Measurements from ENCODE around the gene ASTN2. TPM values are rescaled to one million over a fixed set of nuclear protein-coding genes. Genes with fewer than 3 reads are reported as not detected.

ASTN2 gene
- total and polyA plus RNA-seq, 2 experiments from 2014 or later: 7.0 to 24.6 TPM

DNA sequence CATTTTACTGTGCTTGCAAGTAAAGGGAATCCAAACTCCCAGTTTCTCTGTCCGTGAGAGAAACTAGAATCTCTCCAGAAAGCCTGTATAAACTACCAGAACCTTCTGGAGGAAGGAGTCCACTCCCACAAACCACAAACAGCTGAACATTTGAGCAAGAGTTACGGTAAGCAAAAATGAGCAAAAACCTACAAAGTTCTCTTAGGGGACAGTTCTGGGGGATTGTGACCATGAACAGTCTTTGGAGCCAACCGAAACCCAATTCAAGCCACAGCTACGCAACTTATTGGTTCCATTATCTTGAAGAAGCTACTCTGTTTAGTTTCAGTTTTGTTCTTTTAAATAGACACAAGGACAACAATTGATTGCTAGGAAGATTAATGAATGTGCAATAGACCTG lies 330.6 kb downstream of the ASTN2 start (continued):
- no peak for TF ChIP-seq CTCF (conservative IDR thresholded peaks at IDR 0.05; ENCODE audit: low read depth in 2 of 2)
- no peak for TF ChIP-seq ZNF331 (CRISPR knock-in tag; IDR thresholded peaks at IDR 0.05; ENCODE audit: low read depth)
- TF ChIP-seq REST (IDR thresholded peaks at IDR 0.05; ENCODE audit: unreplicated experiment): no peak
- no peak for TF ChIP-seq CREB1 (CRISPR knock-in tag; IDR thresholded peaks at IDR 0.05; ENCODE audit: low read depth)

DNA sequence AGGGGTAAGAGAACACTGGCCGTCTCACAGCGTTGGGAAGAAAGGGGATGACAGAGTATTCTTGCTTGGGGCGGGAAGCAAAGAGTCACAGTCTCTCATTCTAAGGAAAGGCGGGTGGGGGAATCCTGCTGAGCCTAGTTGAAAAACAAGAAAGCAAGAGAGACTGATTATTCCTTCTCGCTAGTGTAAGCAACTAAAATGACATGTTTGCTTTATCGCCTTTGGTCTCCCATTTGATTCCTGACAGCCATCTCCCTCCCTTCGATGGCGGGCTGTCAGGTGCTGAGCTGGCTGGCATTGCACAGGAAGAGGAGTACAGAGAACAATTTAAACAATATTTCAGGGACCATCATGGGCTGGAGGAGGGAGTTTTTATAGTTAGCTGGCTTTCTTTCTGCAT lies 331.3 kb downstream of the ASTN2 start:
- no peaks in the 10 kb centered on the region for H4K20me1 ChIP-seq (replicated peaks; ENCODE audit: insufficient read depth)
- peaks cover 37% of the 10 kb centered on the region for H3K4me1 ChIP-seq (ENCODE audit: insufficient read depth)
- no peaks in the 10 kb centered on the region for H3K27me3 ChIP-seq (ENCODE audit: insufficient read depth)
- peaks cover 39% of the 10 kb centered on the region for H3K4me1 Mint-ChIP-seq
- H3K9me2 ChIP-seq (ENCODE audit: insufficient read depth): no peaks in the 10 kb centered on the region; the same call in 1 of the 2 replicates
- H2AFZ ChIP-seq: no peak overlapping the region
- H3K4me2 ChIP-seq: no peak overlapping the region
- H3K36me3 Mint-ChIP-seq (ENCODE audit: low read depth): no peaks in the 10 kb centered on the region; the same call in 2 of the 3 replicates
- no peak overlapping the region; the same call in 1 of the 2 replicates for H3K27ac Mint-ChIP-seq
- no peak overlapping the region for H3K4me3 Mint-ChIP-seq
- H3K4me3 ChIP-seq: no peak overlapping the region
- TF ChIP-seq EZH2phosphoT487 (IDR thresholded peaks at IDR 0.05; ENCODE audit: unreplicated experiment): no peak
- TF ChIP-seq ZNF114 (CRISPR knock-in tag; IDR thresholded peaks at IDR 0.05): no peak
- TF ChIP-seq EZH2 (IDR thresholded peaks at IDR 0.05; ENCODE audit: low read depth, unreplicated experiment): no peak
- no peak for TF ChIP-seq CTCF (conservative IDR thresholded peaks at IDR 0.05; ENCODE audit: low read depth in 2 of 2)
- TF ChIP-seq REST (IDR thresholded peaks at IDR 0.05; ENCODE audit: unreplicated experiment): no peak
- ATAC-seq (peak; percentile 60), DNase-seq (ENCODE audit: low spot score) (peak; percentile 30)
- H3K36me3 ChIP-seq (ENCODE audit: insufficient read depth): no peaks in the 10 kb centered on the region
- H3K9me3 Mint-ChIP-seq: no peaks in the 10 kb centered on the region
- no peaks in the 10 kb centered on the region for H3K79me2 ChIP-seq (replicated peaks; ENCODE audit: insufficient read depth)
- no peak overlapping the region for H3K27ac ChIP-seq (ENCODE audit: low read depth)
- H3F3A ChIP-seq (replicated peaks; ENCODE audit: low read depth): no peaks in the 10 kb centered on the region
- H3K27me3 Mint-ChIP-seq (ENCODE audit: insufficient read depth, low read depth, poor library complexity): peaks cover 2% of the 10 kb centered on the region

All from GM23338 (cell line).